Activated CD8-positive, alpha-beta T cell treated with anti-CD3 and anti-CD28 coated beads for 36 hours (primary cell): ENCODE data around the gene CUBN. TPM values are rescaled to one million over a fixed set of nuclear protein-coding genes. Genes with fewer than 3 reads are reported as not detected.
A peak's percentile ranks its signal among the peaks of the same experiment; 100 is the strongest.

Experiments used
- ATAC-seq: fragments of 200-7000 bp; cut with Tn5 transposase; one replicate; pipeline ENCODE4 v1.10.0; 2021; ENCODE audit warnings: mild to moderate bottlenecking, moderate library complexity
- CTCF ChIA-PET: fragments of 350-600 bp; sonication (Branson Sonifier 250); formaldehyde crosslinking; loops from one replicate; lab custom pipeline; 2021; ENCODE audit warnings: antibody characterized with exemption; lab: Charles Lee
- POLR2A ChIA-PET: fragments of 350-600 bp; sonication (Branson Sonifier 250); formaldehyde crosslinking; loops from one replicate; lab custom pipeline; 2021; ENCODE audit warnings: antibody characterized with exemption; lab: Charles Lee
- DNase-seq: peaks from one replicate; pipeline ENCODE4 v3.0.0-alpha.2; 2020
- H3K27ac Mint-ChIP-seq: one replicate; pipeline ENCODE4 v1.8.0; 2021; ENCODE audit warnings: mild to moderate bottlenecking, mixed read lengths
- H3K27me3 Mint-ChIP-seq: one replicate; pipeline ENCODE4 v1.8.0; 2021; ENCODE audit warnings: mixed read lengths
- H3K36me3 Mint-ChIP-seq: one replicate; pipeline ENCODE4 v1.8.0; 2021; ENCODE audit warnings: low read depth, mixed read lengths
- H3K4me1 Mint-ChIP-seq: one replicate; pipeline ENCODE4 v1.8.0; 2021; ENCODE audit warnings: low read depth, mixed read lengths
- H3K4me3 Mint-ChIP-seq: one replicate; pipeline ENCODE4 v1.8.0; 2021; ENCODE audit warnings: mild to moderate bottlenecking, moderate library complexity, mixed read lengths
- H3K9me3 Mint-ChIP-seq: one replicate; pipeline ENCODE4 v1.8.0; 2021; ENCODE audit warnings: mixed read lengths
- CTCF ChIP-seq: fragments of 200-600 bp; IDR thresholded peaks from one replicate; pipeline ENCODE4 v1.8.0; 2022; ENCODE audit warnings: antibody characterized with exemption, mild to moderate bottlenecking
- intact Hi-C: fragments of 100-400 bp; cut with micrococcal nuclease; formaldehyde crosslinking; loops from one replicate; pipeline ENCODE4 v1.10.0; 2022
- total RNA-seq, 2 experiments: library from RNA; stranded (reverse); gene quantifications; one replicate each; pipeline ENCODE4 v1.2.3, GENCODE V29; 2021

The CUBN gene
- total RNA-seq, 2 experiments from 2014 or later, result 0.38 to 0.65 TPM

- Mint-ChIP-seq H3K4me1 (peaks cover 8% of the 10 kb centered on the region), H3K4me3 (no peak overlapping the region), H3K9me3 (no peaks in the 10 kb centered on the region), H3K27ac (no peak overlapping the region), H3K27me3 (no peaks in the 10 kb centered on the region), H3K36me3 (peaks cover 5% of the 10 kb centered on the region)
- ChIA-PET POLR2A (no interaction called here), CTCF (no interaction called here)
- TF ChIP-seq CTCF, result no peak
- intact Hi-C loops, result no loop called here
- DNase-seq (no peak), ATAC-seq (no peak)
These were observed 34.8 kb downstream of the CUBN start for GRCh38 chr10:17094844-17095243.

GRCh38 chr10:17092986-17093803, 36.4 kb downstream of the CUBN start:
- ChIA-PET POLR2A (no interaction called here), CTCF (no interaction called here)
- ATAC-seq, result no peak
- no peak for DNase-seq
- Mint-ChIP-seq H3K9me3 (no peaks in the 10 kb centered on the region), H3K4me3 (no peak overlapping the region), H3K27me3 (no peaks in the 10 kb centered on the region), H3K4me1 (peaks cover 8% of the 10 kb centered on the region), H3K36me3 (peaks cover 5% of the 10 kb centered on the region), H3K27ac (peak overlapping the region; percentile 28)
- TF ChIP-seq CTCF, result no peak
- intact Hi-C loops, result no loop called here

- ATAC-seq, result peak; percentile 62
- Mint-ChIP-seq H3K36me3 (peaks cover 5% of the 10 kb centered on the region), H3K9me3 (no peaks in the 10 kb centered on the region), H3K27me3 (no peaks in the 10 kb centered on the region), H3K27ac (no peak overlapping the region), H3K4me1 (peaks cover 8% of the 10 kb centered on the region), H3K4me3 (no peak overlapping the region)
- ChIA-PET CTCF (no interaction called here), POLR2A (no interaction called here)
- TF ChIP-seq CTCF, result no peak
- intact Hi-C loops, result no loop called here
- peak; percentile 27 for DNase-seq
These were observed 37.2 kb downstream of the CUBN start for GRCh38 chr10:17092216-17092944.

GRCh38 chr10:17088118-17088806, 41.3 kb downstream of the CUBN start:
- H3K4me1 Mint-ChIP-seq, result peaks cover 11% of the 10 kb centered on the region
- ChIA-PET CTCF (interaction anchor here (1.5 kb wide), 1 partner anchor 14 kb away, joined by 4 read pairs; no protein-coding TSS in a partner anchor), POLR2A (no interaction called here)
- H3K9me3 Mint-ChIP-seq, result no peaks in the 10 kb centered on the region
- no peaks in the 10 kb centered on the region for H3K27me3 Mint-ChIP-seq
- peaks cover 4% of the 10 kb centered on the region for H3K36me3 Mint-ChIP-seq
- no peak for DNase-seq
- H3K4me3 Mint-ChIP-seq, result no peak overlapping the region
- H3K27ac Mint-ChIP-seq, result no peak overlapping the region
- intact Hi-C loops, result no loop called here
- no peak for TF ChIP-seq CTCF
- ATAC-seq, result no peak
